ENCODE data around the gene PSG3.
"Not testable (repeated sequence)": the region's sequence is repeated elsewhere in the genome, so short reads cannot be mapped to it uniquely, and the experiment has no call there.

PSG3 gene

DNA sequence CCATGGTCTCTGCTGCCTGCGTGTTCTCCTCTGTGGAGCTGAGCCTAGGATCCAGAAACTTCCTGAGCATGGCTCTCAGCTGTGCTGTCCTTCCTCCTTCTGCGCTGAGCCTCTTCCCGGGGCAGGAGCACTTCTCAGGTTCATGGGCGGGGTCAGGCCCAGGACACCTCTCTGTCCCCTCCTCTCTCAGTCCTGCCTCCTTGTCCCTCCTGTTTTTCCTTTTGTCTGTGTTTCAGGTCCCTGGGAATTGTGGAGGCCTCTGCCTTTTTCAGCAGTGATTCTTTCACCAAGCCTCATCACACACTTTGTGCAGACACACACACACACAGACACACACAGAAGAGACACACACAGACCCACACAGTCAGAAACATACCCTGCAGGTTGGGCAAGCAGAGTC is at the start of gene PSG3:
TSS of gene PSG3 (minus strand) at position 101 of the 400 bp plus-strand sequence. CDS start at position 4, 97 bp downstream.
- DNase-seq = not testable (repeated sequence)

DNA sequence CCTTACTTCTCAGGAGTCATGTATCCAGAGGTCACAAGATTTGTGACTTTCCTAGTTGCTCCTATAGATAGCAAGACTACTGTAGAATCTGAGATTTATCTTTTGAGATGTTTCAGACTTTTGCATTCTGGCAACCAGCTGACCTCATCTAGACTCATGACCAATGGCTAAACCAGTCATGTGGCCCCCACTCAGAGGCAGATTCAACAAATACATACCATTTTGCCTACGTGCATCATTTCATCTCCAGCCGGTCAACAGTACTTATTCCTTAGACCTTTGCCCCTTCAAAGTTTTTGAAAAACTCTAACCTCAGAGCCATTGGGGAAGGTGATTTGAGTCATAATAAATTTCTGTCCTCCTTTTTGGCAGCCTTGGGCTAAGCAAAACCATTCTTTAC is 48.5 kb upstream of the PSG3 start:
- not testable (repeated sequence) for DNase-seq

DNA sequence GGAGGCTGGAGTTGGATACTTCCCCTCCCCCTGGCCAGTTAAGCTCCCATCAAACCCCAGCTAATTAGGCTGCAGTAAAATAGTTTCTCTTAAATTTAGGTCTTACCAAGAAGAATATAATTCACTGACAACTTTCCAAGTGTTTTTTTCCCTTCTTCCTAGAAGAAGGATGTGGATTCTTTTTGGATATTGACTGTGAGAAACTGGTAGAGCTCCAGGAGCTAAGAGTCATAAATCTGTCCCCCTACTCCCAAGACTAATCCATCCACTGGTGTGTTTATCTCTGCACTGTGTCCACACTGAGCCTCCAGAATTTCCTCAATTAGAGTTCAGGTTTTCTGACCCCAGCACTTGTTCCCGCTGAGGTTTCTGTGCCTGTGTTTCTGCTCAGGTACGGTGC is 47.5 kb upstream of the PSG3 start:
- DNase-seq = not testable (repeated sequence)

DNA sequence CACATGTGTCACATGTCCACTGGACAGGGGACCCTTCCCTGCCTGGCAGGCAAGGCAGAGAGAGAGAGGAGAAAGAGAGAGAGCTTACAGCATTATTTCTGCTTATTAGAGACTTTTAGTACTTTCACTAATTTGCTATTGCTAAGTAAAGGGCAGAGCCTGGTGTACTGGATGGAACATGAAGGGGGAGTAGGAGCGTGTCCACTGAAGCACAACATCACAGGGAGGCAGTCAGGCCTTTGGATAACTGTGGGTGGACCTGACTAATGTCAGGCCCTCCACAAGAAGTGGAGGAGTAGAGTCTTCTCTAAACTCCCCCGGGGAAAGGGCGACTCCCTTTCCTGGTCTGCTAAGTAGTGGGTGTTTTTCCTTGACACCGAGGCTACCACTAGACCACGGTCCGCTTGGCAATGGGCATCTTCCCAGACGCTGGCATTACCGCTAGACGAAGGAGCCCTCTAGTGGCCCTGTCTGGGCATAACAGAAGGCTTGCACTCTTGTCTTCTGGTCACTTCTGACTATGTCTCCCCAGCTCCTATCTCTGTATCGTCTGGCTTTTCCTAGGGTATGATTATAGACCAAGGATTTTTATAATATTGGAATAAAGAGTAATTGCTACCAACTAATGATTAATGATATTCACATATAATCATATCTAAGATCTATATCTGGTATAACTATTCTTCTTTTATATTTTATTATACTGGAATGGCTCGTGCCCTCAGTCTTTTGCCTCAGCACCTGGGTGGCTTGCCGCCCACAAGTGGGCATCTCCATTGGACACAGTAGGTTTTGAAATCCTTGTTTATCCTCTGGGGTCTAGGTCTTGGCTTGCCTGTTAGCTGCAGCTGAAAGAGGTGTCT is 36.7 kb upstream of the PSG3 start:
- DNase-seq = peak in 41 of 51 donors; percentile 2 to 80 (median 40)

DNA sequence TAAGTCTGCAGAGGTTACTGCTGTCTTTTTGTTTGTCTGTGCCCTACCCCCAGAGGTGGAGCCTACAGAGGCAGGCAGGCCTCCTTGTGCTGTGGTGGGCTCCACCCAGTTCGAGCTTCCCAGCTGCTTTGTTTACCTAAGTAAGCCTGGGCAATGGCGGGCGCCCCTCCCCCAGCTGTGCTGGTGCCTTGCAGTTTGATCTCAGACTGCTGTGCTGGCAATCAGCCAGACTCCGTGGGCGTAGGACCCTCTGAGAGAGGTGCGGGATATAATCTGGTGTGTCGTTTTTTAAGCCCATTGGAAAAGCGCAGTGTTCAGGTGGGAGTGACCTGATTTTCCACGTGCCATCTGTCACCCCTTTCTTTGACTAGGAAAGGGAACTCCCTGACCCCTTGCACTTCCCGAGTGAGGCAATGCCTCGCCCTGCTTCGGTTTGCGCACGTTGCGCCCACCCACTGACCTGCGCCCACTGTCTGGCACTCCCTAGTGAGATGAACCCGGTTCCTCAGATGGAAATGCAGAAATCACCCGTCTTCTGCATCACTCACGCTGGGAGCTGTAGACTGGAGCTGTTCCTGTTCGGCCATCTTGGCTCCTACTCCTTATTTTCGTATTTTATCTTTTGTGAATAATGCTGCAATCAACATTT is 34.4 kb upstream of the PSG3 start:
- DNase-seq = not testable (repeated sequence)

DNA sequence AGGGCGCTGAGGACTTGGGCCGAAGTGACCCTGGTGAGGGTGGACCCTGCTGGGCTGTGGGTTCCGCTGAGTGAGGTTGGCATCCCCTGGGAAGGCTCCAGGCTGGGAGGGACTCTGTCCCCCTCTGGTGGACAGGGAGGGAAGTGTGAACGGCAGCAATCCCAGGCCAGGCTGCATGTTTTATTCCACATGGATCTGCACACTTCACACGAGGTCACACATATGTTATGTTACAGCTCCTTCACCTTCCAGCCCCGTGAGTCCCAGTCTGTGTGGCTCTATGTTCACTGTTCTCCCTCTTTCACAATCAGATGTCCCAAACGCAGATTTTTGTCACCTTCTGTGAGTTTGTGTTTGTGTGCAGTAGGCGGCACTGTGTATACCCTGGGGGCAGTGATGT is 27.0 kb upstream of the PSG3 start:
- DNase-seq = not testable (repeated sequence)

DNA sequence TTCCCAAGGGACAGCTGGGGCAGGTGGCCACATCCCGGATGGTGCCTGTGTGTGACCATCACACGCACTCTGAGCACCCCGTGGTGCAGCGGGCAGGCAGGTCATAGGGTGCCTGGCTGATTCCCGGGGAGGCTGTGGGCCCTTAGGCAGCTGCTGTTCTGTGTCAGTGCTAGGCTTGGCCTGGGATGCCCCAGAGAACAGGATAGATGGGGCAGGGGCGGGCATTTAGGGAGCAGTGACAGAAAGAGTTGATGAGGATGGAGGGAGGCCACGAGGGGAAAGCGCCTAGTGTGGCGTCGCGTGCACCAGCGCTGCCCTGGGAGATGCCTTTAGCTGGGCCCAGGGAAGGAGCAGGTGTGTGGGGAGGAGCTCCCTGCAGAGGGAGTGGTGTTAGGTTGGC is 26.6 kb upstream of the PSG3 start:
- DNase-seq = not testable (repeated sequence)

DNA sequence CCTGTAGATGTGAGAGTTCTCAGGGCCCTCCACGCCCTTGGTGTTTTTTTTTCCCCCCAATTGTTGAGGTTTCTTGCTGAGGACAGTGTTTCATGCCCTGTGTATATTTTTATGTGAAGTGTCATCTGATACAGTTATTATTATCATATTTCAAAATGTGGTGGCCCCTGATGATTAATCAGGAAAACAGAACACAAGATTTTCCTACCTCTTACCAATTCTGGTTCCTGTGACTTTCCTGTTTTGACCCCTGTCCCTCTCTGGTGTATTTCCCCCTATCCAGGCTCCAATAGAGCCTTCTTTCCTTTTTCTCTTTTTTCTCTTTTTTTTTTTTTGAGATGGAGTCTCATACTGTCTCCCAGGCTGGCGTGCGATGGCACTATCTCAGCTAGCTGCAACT is 24.6 kb upstream of the PSG3 start:
- no peak for DNase-seq

DNA sequence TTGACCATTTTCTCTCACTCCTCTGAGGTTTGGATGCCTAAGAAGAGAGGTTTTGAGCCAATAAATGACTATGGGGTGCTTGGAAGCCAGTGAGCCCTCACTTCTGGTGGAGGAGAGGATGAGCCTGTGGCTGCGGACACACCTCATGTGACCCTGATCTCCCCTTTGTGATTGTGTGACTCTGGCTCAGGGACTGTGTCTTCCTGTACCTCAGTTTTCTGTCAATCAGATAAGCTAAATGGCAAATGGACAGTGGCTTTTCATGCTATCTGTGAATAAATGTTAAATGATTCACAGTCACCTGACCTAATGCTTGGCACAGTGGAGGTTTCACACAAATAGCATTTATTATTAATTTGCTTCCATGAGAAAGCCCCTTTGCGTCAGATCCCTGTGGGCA is 22.5 kb upstream of the PSG3 start:
- DNase-seq = no peak

DNA sequence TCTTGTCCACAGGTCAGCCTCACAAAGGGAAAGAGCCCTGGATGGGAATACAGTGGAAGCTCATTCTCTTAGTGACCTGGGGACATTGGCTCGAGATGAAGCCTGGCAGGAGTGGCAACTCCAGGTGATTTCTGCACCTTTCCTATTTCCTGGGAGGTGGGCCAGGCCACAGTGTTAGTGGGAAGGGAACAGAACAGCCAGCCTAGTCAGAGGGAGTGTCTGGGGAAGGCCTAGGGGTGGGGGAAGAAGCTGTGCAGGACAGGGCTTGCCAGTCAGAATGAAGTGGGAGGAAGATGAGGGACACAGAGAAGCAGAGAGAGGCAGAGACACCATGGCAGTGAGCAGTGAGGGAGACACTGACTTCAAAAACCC is 21.6 kb upstream of the PSG3 start:
- not testable (repeated sequence) for DNase-seq

DNA sequence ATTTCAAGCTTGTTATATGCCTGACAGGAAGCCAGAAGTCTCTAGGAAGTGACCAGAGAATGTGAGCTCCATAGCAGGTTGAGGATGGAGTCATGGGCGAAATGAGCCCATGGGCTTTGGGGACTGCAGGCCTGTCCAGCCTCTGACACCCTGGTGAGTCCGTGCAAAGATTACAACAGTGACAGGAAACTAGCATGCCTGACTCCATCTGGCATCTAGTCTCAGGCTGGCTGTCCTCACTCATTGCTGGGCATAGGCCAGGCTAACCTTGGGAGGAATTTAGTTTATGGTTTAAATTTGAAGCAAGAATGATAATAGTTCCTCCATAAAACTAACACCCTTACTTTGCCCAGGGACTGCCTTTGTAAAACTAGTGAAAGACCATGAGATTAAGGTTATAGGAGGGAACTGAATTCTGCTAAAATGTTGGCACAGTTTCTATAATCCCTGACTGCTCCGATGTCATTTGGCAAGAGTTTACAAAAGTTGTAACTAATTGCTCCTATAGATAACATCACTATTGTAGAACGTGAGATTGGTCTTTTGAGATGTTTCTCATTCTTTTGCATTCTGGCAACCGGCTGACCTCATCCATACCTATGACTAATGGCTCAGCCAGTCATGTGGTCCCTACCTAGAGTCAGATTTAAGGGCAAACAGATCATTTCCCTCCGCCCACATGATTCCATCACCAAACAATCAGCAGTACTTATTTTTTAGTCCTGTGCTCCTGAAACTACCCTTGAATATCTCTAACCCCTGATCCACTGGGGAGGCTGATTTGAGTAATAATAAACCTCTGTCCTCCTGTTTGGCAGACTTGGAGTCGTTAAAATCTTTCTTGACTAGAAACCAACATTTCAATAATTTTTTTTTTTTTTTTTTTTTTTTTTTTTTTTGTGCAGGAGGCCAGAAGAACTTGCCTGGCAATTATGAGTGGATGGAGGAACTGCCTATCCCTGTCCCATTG is 21.0 kb upstream of the PSG3 start:
- not testable (repeated sequence) for DNase-seq

DNA sequence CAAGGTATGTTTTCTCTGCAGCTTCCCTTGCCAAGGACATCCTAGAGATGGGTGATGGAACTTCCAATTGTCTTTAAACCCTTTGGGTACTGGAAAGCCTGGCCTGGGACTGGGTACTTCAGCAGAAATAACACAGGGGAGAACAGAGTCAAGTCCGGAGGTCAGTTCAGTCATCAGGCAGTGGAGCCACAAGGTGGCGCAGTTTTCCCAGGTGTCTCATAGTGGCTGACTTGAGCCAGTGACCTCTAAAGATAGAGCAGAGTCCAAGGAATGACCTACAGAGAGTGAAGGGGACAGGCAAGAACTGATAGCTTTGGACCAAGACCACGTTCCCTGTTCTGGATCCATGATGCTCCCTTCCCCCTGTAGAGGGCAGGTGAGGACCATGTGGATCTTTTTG is 18.4 kb upstream of the PSG3 start:
- peak in 2 of 51 donors; percentile 3 for DNase-seq

DNA sequence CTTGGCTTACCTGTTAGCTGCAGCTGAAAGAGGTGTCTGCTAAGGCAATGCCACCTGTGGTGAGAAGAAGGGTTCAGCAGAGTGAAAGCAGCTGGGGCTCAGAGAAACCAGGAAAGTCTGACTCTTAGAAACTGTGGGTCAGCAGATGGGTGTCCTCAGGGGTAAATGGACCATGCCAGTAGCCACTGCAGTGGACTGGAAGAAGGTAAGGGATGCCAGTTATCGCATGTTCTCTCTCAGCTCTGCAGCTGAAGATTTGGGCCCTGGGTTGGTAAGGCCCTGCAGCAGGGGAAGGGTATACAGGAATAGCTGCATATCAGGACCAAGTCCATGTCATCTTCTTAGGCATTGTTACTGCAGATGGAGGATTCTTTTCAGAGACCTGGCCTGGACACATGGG is 12.0 kb upstream of the PSG3 start:
- not testable (repeated sequence) for DNase-seq

DNA sequence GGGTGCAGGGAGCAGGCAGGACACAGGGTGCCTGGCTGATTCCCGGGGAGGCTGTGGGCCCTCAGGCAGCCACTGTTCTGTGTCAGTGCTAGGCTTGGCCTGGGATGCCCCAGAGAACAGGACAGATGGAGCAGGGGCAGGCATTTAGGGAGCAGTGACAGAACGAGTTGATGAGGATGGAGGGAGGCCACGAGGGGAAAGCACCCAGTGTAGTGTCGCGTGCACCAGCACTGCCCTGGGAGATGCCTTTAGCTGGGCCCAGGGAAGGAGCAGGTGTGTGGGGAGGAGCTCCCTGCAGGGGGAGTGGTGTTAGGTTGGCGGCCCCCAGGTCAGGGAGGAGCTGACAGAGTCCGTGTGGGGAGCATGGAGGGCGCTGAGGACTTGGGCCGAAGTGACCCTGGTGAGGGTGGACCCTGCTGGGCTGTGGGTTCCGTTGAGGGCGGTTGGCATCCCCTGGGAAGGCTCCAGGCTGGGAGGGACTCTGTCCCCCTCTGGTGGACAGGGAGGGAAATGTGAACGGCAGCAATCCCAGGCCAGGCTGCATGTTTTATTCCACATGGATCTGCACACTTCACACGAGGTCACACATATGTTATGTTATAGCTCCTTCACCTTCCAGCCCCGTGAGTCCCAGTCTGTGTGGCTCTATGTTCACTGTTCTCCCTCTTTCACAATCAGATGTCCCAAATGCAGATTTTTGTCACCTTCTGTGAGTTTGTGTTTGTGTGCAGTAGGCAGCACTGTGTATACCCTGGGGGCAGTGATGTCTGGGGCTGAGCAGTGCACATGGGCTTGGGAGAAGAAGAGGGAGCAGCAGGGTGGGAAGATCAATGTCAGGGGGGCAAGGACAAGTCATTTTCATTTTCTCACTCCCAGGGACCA is 1.7 kb upstream of the PSG3 start:
- DNase-seq = peak in 4 of 51 donors; percentile 4 to 34 (median 6)

DNA sequence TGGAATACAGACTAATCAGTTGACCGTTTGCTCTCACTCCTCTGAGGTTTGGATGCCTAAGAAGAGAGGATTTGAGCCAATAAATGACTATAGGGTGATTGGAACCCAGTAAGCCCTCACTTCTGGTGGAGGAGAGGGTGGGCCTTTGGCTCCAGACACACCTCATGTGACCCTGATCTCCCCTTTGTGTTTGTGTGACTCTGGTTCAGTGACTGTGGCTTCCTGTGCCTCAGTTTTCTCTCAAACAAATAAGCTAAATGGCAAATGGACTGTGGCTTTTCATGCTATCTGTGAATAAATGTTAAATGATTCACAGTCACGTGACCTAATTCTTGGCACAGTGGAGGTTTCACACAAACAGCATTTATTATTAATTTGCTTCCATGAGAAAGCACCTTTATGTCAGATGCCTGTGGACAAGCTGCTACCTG is 2.7 kb downstream of the PSG3 start:
- not testable (repeated sequence) for DNase-seq

DNA sequence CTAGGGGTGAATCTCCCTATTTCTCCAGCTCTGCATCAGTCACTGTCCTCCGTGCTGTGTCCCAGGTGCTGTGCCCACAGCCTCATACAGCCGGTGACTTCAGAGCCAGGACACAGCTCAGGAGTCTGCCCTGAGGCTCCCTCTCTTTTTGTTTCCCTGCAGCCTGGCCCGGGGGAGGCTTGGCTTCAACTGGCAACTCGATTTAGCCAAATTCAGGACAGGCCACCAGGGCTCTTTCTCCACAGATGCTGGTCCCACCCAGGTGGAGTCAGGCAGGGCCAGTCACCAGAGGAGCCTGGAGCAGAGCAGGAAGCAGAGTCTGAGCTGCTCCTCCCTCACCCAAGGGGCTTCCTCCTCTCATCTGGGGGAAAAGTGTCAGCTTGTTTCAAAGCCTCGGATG is 11.9 kb downstream of the PSG3 start:
- DNase-seq = not testable (repeated sequence)

DNA sequence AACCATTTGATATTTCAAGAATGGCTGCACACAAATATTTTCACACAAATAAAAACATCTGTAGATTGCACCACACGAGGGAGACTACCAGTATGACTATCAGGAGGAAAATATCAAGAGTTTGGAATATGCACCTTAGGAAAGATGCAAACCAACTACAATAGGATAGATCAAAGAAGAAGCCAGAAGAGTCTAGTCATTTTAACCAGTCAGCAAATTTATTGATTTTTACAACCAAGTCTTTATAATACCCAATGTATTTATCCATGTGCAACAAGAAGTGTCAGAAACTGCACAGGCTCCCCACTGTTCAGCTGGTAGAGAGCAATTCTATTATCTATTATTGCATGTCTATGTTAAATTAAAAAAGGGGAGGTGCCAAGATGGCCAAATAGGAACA is 26.3 kb downstream of the PSG3 start:
- not testable (repeated sequence) for DNase-seq

DNA sequence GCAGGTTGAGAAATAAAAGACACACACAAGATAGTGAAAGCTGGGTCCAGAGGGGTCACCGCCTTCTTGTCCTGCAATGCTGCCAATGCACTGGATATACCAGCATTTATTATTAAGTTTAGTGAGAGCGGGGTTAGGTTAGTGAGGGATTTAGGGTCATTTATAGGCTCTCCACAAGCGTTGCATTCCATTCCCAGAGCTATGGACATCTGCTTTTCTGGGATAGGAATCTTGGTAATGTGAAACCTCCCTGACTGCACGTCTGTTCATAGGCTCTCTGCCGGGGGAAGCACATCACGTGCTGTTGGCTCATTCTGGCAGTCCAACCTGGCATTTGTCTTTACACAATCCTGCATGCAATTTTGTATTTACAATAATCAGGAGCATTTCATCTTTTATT is 27.5 kb downstream of the PSG3 start:
- DNase-seq = not testable (repeated sequence)

DNA sequence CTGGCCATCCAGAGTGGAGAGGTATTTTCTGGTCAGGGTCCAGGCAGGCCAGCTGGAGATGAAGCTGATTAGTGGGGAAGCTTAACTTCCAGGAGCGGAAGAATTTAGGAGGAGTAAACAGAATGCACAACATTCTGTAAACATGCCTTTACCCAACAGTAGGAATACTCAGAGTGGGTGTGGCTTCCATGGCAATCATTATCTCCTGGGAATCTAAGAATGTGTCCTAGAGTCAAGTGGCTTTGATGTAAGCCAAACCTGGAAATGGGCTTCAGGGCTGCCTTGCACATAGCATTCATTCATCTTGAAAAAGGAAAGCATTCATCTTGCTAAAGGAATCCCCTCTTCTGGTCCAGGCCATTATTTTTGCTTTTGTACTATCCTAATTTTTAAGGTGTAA is 29.3 kb downstream of the PSG3 start:
- not testable (repeated sequence) for DNase-seq

DNA sequence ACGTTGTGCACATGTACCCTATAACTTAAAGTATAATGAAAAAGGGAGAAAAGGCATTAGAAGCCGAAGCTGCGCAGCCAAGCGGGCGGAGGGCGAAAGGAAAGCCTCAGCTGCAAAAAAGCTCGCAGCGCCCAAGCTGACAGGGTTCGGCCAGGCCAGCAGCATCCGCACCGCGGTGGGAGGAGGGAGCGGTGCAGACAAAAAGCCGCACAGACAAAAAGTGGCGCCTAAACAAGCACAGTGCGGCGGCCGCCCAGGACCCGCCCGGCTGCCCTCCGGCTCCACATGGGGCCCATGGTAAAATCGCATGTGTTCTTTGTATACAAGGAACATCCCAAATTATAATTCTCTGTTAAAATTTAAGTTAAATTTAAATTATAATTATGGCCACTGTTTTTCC is 42.4 kb downstream of the PSG3 start:
- no peak for DNase-seq
